Neutrophil (primary cell): ENCODE measurements around the gene RHOU.

Experiments
- H3K27ac ChIP-seq: fragments of 200-600 bp; sonication (generic); 2 replicates; pipeline ENCODE4 v1.5.1; 2016; ENCODE audit warnings: mild to moderate bottlenecking, moderate library complexity
- H3K27me3 ChIP-seq: fragments of 200-600 bp; sonication (generic); 2 replicates; pipeline ENCODE4 v1.6.0; 2016; ENCODE audit warnings: mild to moderate bottlenecking
- H3K36me3 ChIP-seq: fragments of 200-600 bp; sonication (generic); 2 replicates; pipeline ENCODE4 v1.5.1; 2017
- H3K4me1 ChIP-seq, 2 experiments: fragments of 200-600 bp in 1 of 2; sonication (generic) in 1 of 2; 1 replicate in 1 of 2; 2 replicates in 1 of 2; pipeline versions ENCODE4 v1.5.1 to v1.6.1; 2013 to 2016; ENCODE audit warnings: low read depth in 1 of 2, low read length in 1 of 2, mild to moderate bottlenecking in 1 of 2, moderate library complexity in 1 of 2; ENCODE audit not compliant: control insufficient read depth in 1 of 2, insufficient read depth in 1 of 2
- H3K4me3 ChIP-seq, 2 experiments: fragments of 200-600 bp in 1 of 2; sonication (generic) in 1 of 2; 1 replicate in 1 of 2; 2 replicates in 1 of 2; pipeline ENCODE4 v1.5.1; 2013 to 2016; ENCODE audit warnings: low read depth in 1 of 2, low read length in 1 of 2, mild to moderate bottlenecking in 1 of 2, moderate library complexity in 1 of 2
- H3K9me3 ChIP-seq: fragments of 200-600 bp; sonication (generic); 2 replicates; pipeline ENCODE4 v1.5.1; 2016
- TF ChIP-seq, protein P1 (sequence below): fragments of 200-600 bp; sonication (generic); IDR thresholded peaks from 2 replicates; pipeline ENCODE4 v1.5.1; 2016; ENCODE audit warnings: antibody characterized with exemption

The RHOU gene

DNA sequence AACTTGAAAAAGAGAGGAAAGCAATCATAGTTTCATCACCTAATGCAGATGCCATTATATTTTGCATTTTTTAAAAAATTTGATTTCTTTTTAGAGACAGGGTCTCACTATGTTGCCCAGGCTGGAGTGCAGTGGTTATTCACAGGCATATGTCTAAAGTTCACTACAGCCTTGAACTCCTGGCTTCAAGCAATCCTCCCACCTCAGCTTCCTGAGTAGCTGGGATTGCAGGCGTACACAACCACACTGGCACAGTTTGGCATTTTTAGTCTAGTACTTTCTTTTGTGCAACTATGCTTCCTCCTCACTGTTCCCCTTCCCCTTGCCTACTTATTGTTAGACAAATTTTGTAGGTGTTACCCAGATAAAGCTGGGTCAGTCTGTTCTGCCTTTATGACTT lies 18.0 kb downstream of the RHOU start:
- no peak overlapping the region for H3K27ac ChIP-seq
- H3K36me3 ChIP-seq: no peaks in the 10 kb centered on the region
- no peak overlapping the region for H3K4me3 ChIP-seq
- TF ChIP-seq, protein P1, sequence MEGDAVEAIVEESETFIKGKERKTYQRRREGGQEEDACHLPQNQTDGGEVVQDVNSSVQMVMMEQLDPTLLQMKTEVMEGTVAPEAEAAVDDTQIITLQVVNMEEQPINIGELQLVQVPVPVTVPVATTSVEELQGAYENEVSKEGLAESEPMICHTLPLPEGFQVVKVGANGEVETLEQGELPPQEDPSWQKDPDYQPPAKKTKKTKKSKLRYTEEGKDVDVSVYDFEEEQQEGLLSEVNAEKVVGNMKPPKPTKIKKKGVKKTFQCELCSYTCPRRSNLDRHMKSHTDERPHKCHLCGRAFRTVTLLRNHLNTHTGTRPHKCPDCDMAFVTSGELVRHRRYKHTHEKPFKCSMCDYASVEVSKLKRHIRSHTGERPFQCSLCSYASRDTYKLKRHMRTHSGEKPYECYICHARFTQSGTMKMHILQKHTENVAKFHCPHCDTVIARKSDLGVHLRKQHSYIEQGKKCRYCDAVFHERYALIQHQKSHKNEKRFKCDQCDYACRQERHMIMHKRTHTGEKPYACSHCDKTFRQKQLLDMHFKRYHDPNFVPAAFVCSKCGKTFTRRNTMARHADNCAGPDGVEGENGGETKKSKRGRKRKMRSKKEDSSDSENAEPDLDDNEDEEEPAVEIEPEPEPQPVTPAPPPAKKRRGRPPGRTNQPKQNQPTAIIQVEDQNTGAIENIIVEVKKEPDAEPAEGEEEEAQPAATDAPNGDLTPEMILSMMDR: no peak
- peaks cover 54% of the 10 kb centered on the region for H3K27me3 ChIP-seq
- no peaks in the 10 kb centered on the region for H3K9me3 ChIP-seq
- H3K4me1 ChIP-seq: no peaks in the 10 kb centered on the region

- Histone ChIP-seq H3K27ac (no peak overlapping the region), H3K27me3 (peaks cover 58% of the 10 kb centered on the region), H3K9me3 (no peaks in the 10 kb centered on the region), H3K4me3 (no peak overlapping the region), H3K36me3 (no peaks in the 10 kb centered on the region), H3K4me1 (no peaks in the 10 kb centered on the region)
- TF ChIP-seq, protein P1: no peak
These were observed 18.6 kb downstream of the RHOU start for GRCh38 chr1:228753786-228754360.

- Histone ChIP-seq H3K27me3 (peaks cover 60% of the 10 kb centered on the region), H3K27ac (no peak overlapping the region), H3K9me3 (no peaks in the 10 kb centered on the region), H3K4me3 (no peak overlapping the region), H3K36me3 (no peaks in the 10 kb centered on the region), H3K4me1 (no peaks in the 10 kb centered on the region)
- TF ChIP-seq, protein P1: no peak
These were observed 19.5 kb downstream of the RHOU start for GRCh38 chr1:228754646-228755268.

DNA sequence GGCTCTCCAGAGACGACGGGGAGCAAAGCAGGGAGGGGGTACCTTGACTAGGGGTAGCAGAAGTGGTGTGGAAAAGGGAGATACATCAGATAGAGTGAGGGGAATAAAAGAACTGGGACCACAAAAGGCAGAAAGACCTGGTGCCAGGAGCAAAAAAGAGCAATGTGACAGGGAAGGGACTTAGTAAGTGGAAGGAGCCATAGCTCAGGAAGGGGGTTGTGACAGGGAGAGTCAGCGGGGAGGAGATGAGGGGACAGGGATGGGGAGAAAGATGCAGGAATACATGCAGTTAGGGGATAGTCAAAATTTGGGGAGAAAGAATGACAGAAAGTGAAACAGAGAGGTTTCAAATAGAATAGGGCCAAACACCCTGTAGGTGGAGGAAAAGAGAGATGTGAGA lies 20.5 kb downstream of the RHOU start:
- Histone ChIP-seq H3K4me1 (no peaks in the 10 kb centered on the region), H3K9me3 (no peaks in the 10 kb centered on the region), H3K36me3 (no peaks in the 10 kb centered on the region), H3K27ac (no peak overlapping the region), H3K27me3 (peaks cover 60% of the 10 kb centered on the region), H3K4me3 (no peak overlapping the region)
- TF ChIP-seq, protein P1: no peak

- Histone ChIP-seq H3K36me3 (no peaks in the 10 kb centered on the region), H3K9me3 (no peaks in the 10 kb centered on the region), H3K4me3 (no peak overlapping the region), H3K4me1 (no peaks in the 10 kb centered on the region), H3K27ac (no peak overlapping the region), H3K27me3 (peaks cover 60% of the 10 kb centered on the region)
- TF ChIP-seq, protein P1: no peak
These were observed 21.2 kb downstream of the RHOU start for GRCh38 chr1:228756457-228756856.
